ENCODE data around the gene STARD3.

The STARD3 gene

GRCh38 chr17:39621523-39622379, 15.2 kb upstream of the STARD3 start:
- DNase-seq (ENCODE audit: low spot score): peak; percentile 88

- DNase-seq (ENCODE audit: low spot score): peak; percentile 88
Measured at GRCh38 chr17:39622380-39623006, 14.5 kb upstream of the STARD3 start.

- DNase-seq (ENCODE audit: low spot score): peak; percentile 92
Measured at GRCh38 chr17:39623356-39623950, 13.5 kb upstream of the STARD3 start.

GRCh38 chr17:39624313-39624712, 12.6 kb upstream of the STARD3 start:
- DNase-seq (ENCODE audit: low spot score): no peak

- no peak for DNase-seq (ENCODE audit: low spot score)
Measured at GRCh38 chr17:39625198-39625785, 11.7 kb upstream of the STARD3 start.

- DNase-seq (ENCODE audit: low spot score): no peak
Measured at GRCh38 chr17:39626171-39627046, 10.5 kb upstream of the STARD3 start, which contains the start of gene PPP1R1B. TSS of gene PPP1R1B (plus strand) at chr17:39626952. CDS start at chr17:39627393, 441 bp downstream.

- DNase-seq (ENCODE audit: low spot score): no peak
Measured at GRCh38 chr17:39627047-39627711, 9.8 kb upstream of the STARD3 start.

GRCh38 chr17:39627712-39628516, 9.0 kb upstream of the STARD3 start:
- no peak for DNase-seq (ENCODE audit: low spot score)

GRCh38 chr17:39628655-39629493, 8.1 kb upstream of the STARD3 start:
- no peak for DNase-seq (ENCODE audit: low spot score)

- DNase-seq (ENCODE audit: low spot score): no peak
Measured at GRCh38 chr17:39629494-39629880, 7.5 kb upstream of the STARD3 start.

- no peak for DNase-seq (ENCODE audit: low spot score)
Measured at GRCh38 chr17:39629898-39630297, 7.0 kb upstream of the STARD3 start.

GRCh38 chr17:39631403-39631802, 5.5 kb upstream of the STARD3 start:
- DNase-seq (ENCODE audit: low spot score): no peak

GRCh38 chr17:39632153-39632941, 4.6 kb upstream of the STARD3 start:
- DNase-seq (ENCODE audit: low spot score): no peak

- DNase-seq (ENCODE audit: low spot score): no peak
Measured at GRCh38 chr17:39633570-39634183, 3.3 kb upstream of the STARD3 start.

GRCh38 chr17:39634384-39634871, 2.5 kb upstream of the STARD3 start:
- DNase-seq (ENCODE audit: low spot score): peak; percentile 48

- DNase-seq (ENCODE audit: low spot score): no peak
Measured at GRCh38 chr17:39635614-39636176, 1.2 kb upstream of the STARD3 start.

GRCh38 chr17:39636587-39636926, 387 bp upstream of the STARD3 start:
- no peak for DNase-seq (ENCODE audit: low spot score)

- DNase-seq (ENCODE audit: low spot score): no peak
Measured at GRCh38 chr17:39638317-39638716, 1.4 kb downstream of the STARD3 start.
